H1 (cell line): ENCODE measurements around the gene AP1M2. TPM values are rescaled to one million over a fixed set of nuclear protein-coding genes. Genes with fewer than 3 reads are reported as not detected.
A peak's percentile ranks its signal among the peaks of the same experiment; 100 is the strongest.

ENCODE experiments used
- BCL11A ChIP-seq, 2 experiments: IDR thresholded peaks; one replicate each; pipeline ENCODE4 v1.6.1; 2011; ENCODE audit warnings: low read depth in 2 of 2, low read length in 2 of 2, mild to moderate bottlenecking in 2 of 2
- BRCA1 ChIP-seq: IDR thresholded peaks from 2 replicates; pipeline ENCODE4 v1.6.1; 2012; ENCODE audit warnings: low read depth, low read length, improper control_type of control experiment
- CREB1 ChIP-seq: IDR thresholded peaks from 2 replicates; pipeline ENCODE4 v1.6.1; 2012; ENCODE audit warnings: inconsistent platforms
- CTCF ChIP-seq, 3 experiments: IDR thresholded peaks; 1 replicate in 2 of 3; 2 replicates in 1 of 3; pipeline versions ENCODE4 v1.5.1 to v1.6.1; 2011; ENCODE audit warnings: low read length in 3 of 3, mild to moderate bottlenecking in 3 of 3, inconsistent platforms in 2 of 3, low read depth in 1 of 3, moderate library complexity in 1 of 3; ENCODE audit not compliant: insufficient read depth in 1 of 3; ENCODE audit errors: control extremely low read depth in 1 of 3
- EGR1 ChIP-seq: IDR thresholded peaks from 2 replicates; pipeline ENCODE4 v1.6.1; 2011; ENCODE audit warnings: low read depth, low read length, borderline replicate concordance
- EP300 ChIP-seq, 2 experiments: IDR thresholded peaks; 1 replicate in 1 of 2; 2 replicates in 1 of 2; pipeline ENCODE4 v1.6.1; 2011 to 2012; ENCODE audit warnings: low read depth in 2 of 2, low read length in 2 of 2, mild to moderate bottlenecking in 2 of 2, borderline replicate concordance in 1 of 2, inconsistent platforms in 1 of 2, moderate library complexity in 1 of 2
- FOSL1 ChIP-seq: IDR thresholded peaks from 2 replicates; pipeline ENCODE4 v1.6.1; 2011; ENCODE audit warnings: mild to moderate bottlenecking, low read depth, low read length, moderate library complexity; ENCODE audit not compliant: insufficient read depth
- KDM1A ChIP-seq: fragments of 200-600, 300-600 bp; sonication (generic); IDR thresholded peaks from 2 replicates; pipeline ENCODE4 v1.7.1; 2016; ENCODE audit warnings: mild to moderate bottlenecking, low read length, borderline replicate concordance
- KDM4A ChIP-seq: IDR thresholded peaks from one replicate; pipeline ENCODE4 v1.7.1; 2012; ENCODE audit warnings: low read depth, mild to moderate bottlenecking, moderate library complexity, low read length, inconsistent platforms; ENCODE audit not compliant: severe bottlenecking
- NRF1 ChIP-seq: IDR thresholded peaks from 2 replicates; pipeline ENCODE4 v1.6.1; 2011; ENCODE audit warnings: mild to moderate bottlenecking, low read depth, low read length, improper control_type of control experiment
- PHF8 ChIP-seq: fragments of 200-600 bp; sonication (generic); conservative IDR thresholded peaks from 2 replicates; pipeline ENCODE4 v1.7.1; 2012; ENCODE audit warnings: low read depth, mild to moderate bottlenecking, inconsistent platforms, low read length, moderate library complexity
- POLR2A ChIP-seq, 2 experiments: IDR thresholded peaks; 1 replicate in 1 of 2; 2 replicates in 1 of 2; pipeline ENCODE4 v1.6.1; 2011; ENCODE audit warnings: low read depth in 2 of 2, low read length in 2 of 2, mild to moderate bottlenecking in 2 of 2; ENCODE audit errors: control extremely low read depth in 1 of 2
- SIRT6 ChIP-seq: IDR thresholded peaks from one replicate; pipeline ENCODE4 v1.7.1; 2012; ENCODE audit warnings: low read length, inconsistent platforms
- SP1 ChIP-seq: IDR thresholded peaks from 2 replicates; pipeline ENCODE4 v1.6.1; 2011; ENCODE audit warnings: low read depth, low read length
- SP2 ChIP-seq: IDR thresholded peaks from 2 replicates; pipeline ENCODE4 v1.6.1; 2012; ENCODE audit warnings: mild to moderate bottlenecking, low read length, inconsistent platforms
- TAF7 ChIP-seq: optimal IDR thresholded peaks from 2 replicates; pipeline ENCODE3; 2011; ENCODE audit warnings: low read depth, mild to moderate bottlenecking, inconsistent platforms, low read length, moderate library complexity, borderline replicate concordance
- TCF12 ChIP-seq: IDR thresholded peaks from 2 replicates; pipeline ENCODE4 v1.6.1; 2011; ENCODE audit warnings: low read depth, mild to moderate bottlenecking, low read length
- YY1 ChIP-seq: IDR thresholded peaks from 2 replicates; pipeline ENCODE4 v1.6.1; 2011; ENCODE audit warnings: low read depth, mild to moderate bottlenecking, low read length
- polyA plus RNA-seq, 7 experiments: library from polyadenylated mRNA; depleted of rRNA in 3 of 7; stranded (reverse) in 5 of 7; unstranded in 2 of 7; fragments of >200 nt in 5 of 7; fragments of 200-250 nt in 2 of 7; gene quantifications; 1 replicate in 5 of 7; 2 replicates in 1 of 7; 4 replicates in 1 of 7; pipeline versions ENCODE4 v1.2.1 to v1.2.3, GENCODE V29; 2011 to 2013; ENCODE audit warnings: missing spikeins in 2 of 7, mixed read lengths in 2 of 7
- total RNA-seq: library from RNA; stranded (reverse); fragmentation: NEBNext Ultra II Directional; extraction: Animal tissue kit (Norgen Biotek cat#: 25700); gene quantifications from 2 replicates; pipeline ENCODE4 v1.2.1, GENCODE V29; 2021

AP1M2 gene
- total and polyA plus RNA-seq, 2 of the 8 experiments (the other 6 are each of a cell fraction or from before 2014, with no cell fraction given) = 140 to 161 TPM

- TF ChIP-seq BRCA1 (no peak), TCF12 (peak; percentile 91; the same call in 1 of the 2 replicates), EGR1 (peak; percentile 48; the same call in 1 of the 2 replicates), BCL11A (IDR thresholded peaks at IDR 0.05; ENCODE audit: low read depth in 2 of 2, low read length in 2 of 2) (no peak), SIRT6 (no peak), SP1 (0 out of 2 replicates have a peak, but pooled peaks have one; percentile 31), SP2 (no peak), PHF8 (peak; percentile 95), CREB1 (peak; percentile 28; the same call in 1 of the 2 replicates), TAF7 (peak; percentile 95), FOSL1 (no peak), NRF1 (no peak), POLR2A (IDR thresholded peaks at IDR 0.05; ENCODE audit: control extremely low read depth in 1 of 2, low read depth in 2 of 2, low read length in 2 of 2) (peak; percentile 62 to 98), KDM1A (peak; percentile 40; the same call in 1 of the 2 replicates), EP300 (IDR thresholded peaks at IDR 0.05; ENCODE audit: borderline replicate concordance in 1 of 2, low read depth in 2 of 2, low read length in 2 of 2) (peak in 1 of 2 experiments; percentile 84; a peak in 1 of 3 replicates), YY1 (peak; percentile 43; the same call in 1 of the 2 replicates), CTCF (IDR thresholded peaks at IDR 0.05; ENCODE audit: control extremely low read depth in 1 of 3, insufficient read depth in 1 of 3, low read depth in 1 of 3, low read length in 3 of 3) (peak in 1 of 3 experiments; percentile 8; a peak in 1 of 4 replicates), KDM4A (no peak)
Observed at GRCh38 chr19:10625003-10625761, 38.1 kb upstream of the AP1M2 start, which contains the start of gene SLC44A2 (continued).
